GM18907 (cell line): ENCODE results near the gene GBP5.
"Not testable (repeated sequence)": the region's sequence is repeated elsewhere in the genome, so short reads cannot be mapped to it uniquely, and the experiment has no call there.

Experiments
- ATAC-seq: cut with Tn5 transposase; IDR thresholded peaks from one replicate; pipeline ENCODE4 v1.9.1; 2021; ENCODE audit warnings: mild to moderate bottlenecking, moderate library complexity; ENCODE audit not compliant: unreplicated experiment

The GBP5 gene

GRCh38 chr1:89284078-89284763, 11.6 kb upstream of the GBP5 start:
- not testable (repeated sequence) for ATAC-seq

- no peak for ATAC-seq
Observed at GRCh38 chr1:89280766-89281165, 8.1 kb upstream of the GBP5 start.

- no peak for ATAC-seq
Observed at GRCh38 chr1:89279011-89279466, 6.4 kb upstream of the GBP5 start.

GRCh38 chr1:89277725-89278124, 5.1 kb upstream of the GBP5 start:
- ATAC-seq: no peak

GRCh38 chr1:89276690-89277089, 4.0 kb upstream of the GBP5 start:
- ATAC-seq: no peak

- no peak for ATAC-seq
Observed at GRCh38 chr1:89274411-89274857, 1.8 kb upstream of the GBP5 start.

GRCh38 chr1:89273324-89273778, 691 bp upstream of the GBP5 start:
- ATAC-seq: no peak

GRCh38 chr1:89271341-89272015, 1.2 kb downstream of the GBP5 start:
- no peak for ATAC-seq

- no peak for ATAC-seq
Observed at GRCh38 chr1:89270423-89270822, 2.2 kb downstream of the GBP5 start.

- no peak for ATAC-seq
Observed at GRCh38 chr1:89269277-89269676, 3.4 kb downstream of the GBP5 start.

- no peak for ATAC-seq
Observed at GRCh38 chr1:89262643-89263042, 10.0 kb downstream of the GBP5 start.

GRCh38 chr1:89261926-89262515, 10.6 kb downstream of the GBP5 start:
- no peak for ATAC-seq

GRCh38 chr1:89260566-89261255, 11.9 kb downstream of the GBP5 start:
- ATAC-seq: no peak

GRCh38 chr1:89260042-89260441, 12.6 kb downstream of the GBP5 start:
- no peak for ATAC-seq

- ATAC-seq: no peak
Observed at GRCh38 chr1:89259283-89259971, 13.2 kb downstream of the GBP5 start.

GRCh38 chr1:89257041-89257440, 15.6 kb downstream of the GBP5 start:
- ATAC-seq: no peak

- not testable (repeated sequence) for ATAC-seq
Observed at GRCh38 chr1:89255581-89255980, 17.1 kb downstream of the GBP5 start.

- no peak for ATAC-seq
Observed at GRCh38 chr1:89254658-89255287, 17.9 kb downstream of the GBP5 start.

- ATAC-seq: no peak
Observed at GRCh38 chr1:89243046-89243445, 29.6 kb downstream of the GBP5 start.
